Raji (cell line): Measurements from ENCODE around the gene SLC17A2.

Experiments
- POLR2A ChIP-seq: IDR thresholded peaks from 2 replicates; pipeline ENCODE4 v1.6.1; 2011; ENCODE audit warnings: low read depth, low read length, control low read depth; ENCODE audit not compliant: insufficient read depth

SLC17A2 gene

GRCh38 chr6:25880601-25881000, 49.9 kb downstream of the SLC17A2 start:
- no peak for TF ChIP-seq POLR2A

- TF ChIP-seq POLR2A: no peak
These were observed 51.7 kb downstream of the SLC17A2 start for GRCh38 chr6:25878721-25879322.

- TF ChIP-seq POLR2A: no peak
These were observed 54.4 kb downstream of the SLC17A2 start for GRCh38 chr6:25875926-25876602.

GRCh38 chr6:25875563-25875905, 55.0 kb downstream of the SLC17A2 start:
- TF ChIP-seq POLR2A: no peak

- no peak for TF ChIP-seq POLR2A
These were observed 55.5 kb downstream of the SLC17A2 start for GRCh38 chr6:25874822-25875562.

- TF ChIP-seq POLR2A: no peak
These were observed 56.4 kb downstream of the SLC17A2 start, which contains the start of gene SLC17A3 for GRCh38 chr6:25874118-25874517. Gene SLC17A3 (minus strand): TSS chr6:25874243. CDS start chr6:25868387, 5,856 bp downstream.

- TF ChIP-seq POLR2A: no peak
These were observed 57.7 kb downstream of the SLC17A2 start for GRCh38 chr6:25872814-25873213.

GRCh38 chr6:25869840-25870239, 60.7 kb downstream of the SLC17A2 start:
- no peak for TF ChIP-seq POLR2A

GRCh38 chr6:25868436-25869183, 61.9 kb downstream of the SLC17A2 start:
- no peak for TF ChIP-seq POLR2A

- TF ChIP-seq POLR2A: no peak
These were observed 64.5 kb downstream of the SLC17A2 start for GRCh38 chr6:25866011-25866410.

GRCh38 chr6:25863360-25863759, 67.1 kb downstream of the SLC17A2 start:
- TF ChIP-seq POLR2A: no peak
